CD8-positive, alpha-beta memory T cell (primary cell): ENCODE data around the gene SORBS2. TPM values are rescaled to one million over a fixed set of nuclear protein-coding genes. Genes with fewer than 3 reads are reported as not detected.
A peak's percentile ranks its signal among the peaks of the same experiment; 100 is the strongest.

Experiments
- CTCF ChIA-PET: fragments of 350-600 bp; sonication (Branson Sonifier 250); formaldehyde crosslinking; loops from one replicate; lab custom pipeline; 2021; ENCODE audit warnings: antibody characterized with exemption; lab: Charles Lee
- POLR2A ChIA-PET: fragments of 350-600 bp; sonication (Branson Sonifier 250); formaldehyde crosslinking; loops from one replicate; lab custom pipeline; 2021; ENCODE audit warnings: antibody characterized with exemption; lab: Charles Lee
- DNase-seq, 5 donors: peaks; one replicate each; pipeline versions ENCODE4 v3.0.0 to v3.0.0-alpha.2; 2020 to 2022; ENCODE audit warnings: mixed read lengths in 1 of 5
- H3K27ac ChIP-seq: one replicate; pipeline ENCODE4 v1.7.0; 2013; ENCODE audit warnings: low read depth, mild to moderate bottlenecking, low read length, moderate library complexity
- H3K27me3 ChIP-seq: 2 replicates; pipeline ENCODE4 v1.7.0; 2013; ENCODE audit warnings: low read length, mild to moderate bottlenecking; ENCODE audit not compliant: insufficient read depth, poor library complexity, severe bottlenecking
- H3K36me3 ChIP-seq: 2 replicates; pipeline ENCODE4 v1.7.0; 2013; ENCODE audit warnings: mild to moderate bottlenecking, low read length, moderate library complexity; ENCODE audit not compliant: insufficient read depth
- H3K4me1 ChIP-seq: 2 replicates; pipeline ENCODE4 v1.7.0; 2013; ENCODE audit warnings: mild to moderate bottlenecking, low read length, moderate library complexity; ENCODE audit not compliant: insufficient read depth
- H3K4me3 ChIP-seq: 2 replicates; pipeline ENCODE4 v1.7.0; 2013; ENCODE audit warnings: mild to moderate bottlenecking, low read length
- H3K9me3 ChIP-seq: 2 replicates; pipeline ENCODE4 v1.7.0; 2013; ENCODE audit warnings: mild to moderate bottlenecking, low read length
- H3K27ac Mint-ChIP-seq, 8 donors: one replicate each; pipeline ENCODE4 v1.8.0; 2020 to 2021; ENCODE audit warnings: mixed read lengths in 8 of 8, mild to moderate bottlenecking in 6 of 8, inconsistent platforms in 3 of 8, moderate library complexity in 3 of 8
- H3K27me3 Mint-ChIP-seq, 2 donors: one replicate each; pipeline ENCODE4 v1.8.0; 2020 to 2021; ENCODE audit warnings: mixed read lengths in 2 of 2, mild to moderate bottlenecking in 1 of 2, moderate library complexity in 1 of 2
- H3K36me3 Mint-ChIP-seq, 3 donors: one replicate each; pipeline ENCODE4 v1.8.0; 2020 to 2021; ENCODE audit warnings: mixed read lengths in 3 of 3, inconsistent platforms in 1 of 3, mild to moderate bottlenecking in 1 of 3
- H3K4me1 Mint-ChIP-seq, 3 donors: one replicate each; pipeline ENCODE4 v1.8.0; 2020 to 2021; ENCODE audit warnings: mixed read lengths in 3 of 3, inconsistent platforms in 1 of 3, mild to moderate bottlenecking in 1 of 3
- H3K4me3 Mint-ChIP-seq, 7 donors: one replicate each; pipeline ENCODE4 v1.8.0; 2020 to 2021; ENCODE audit warnings: mixed read lengths in 7 of 7, mild to moderate bottlenecking in 6 of 7, moderate library complexity in 4 of 7, inconsistent platforms in 2 of 7
- H3K9me3 Mint-ChIP-seq, 5 donors: one replicate each; pipeline ENCODE4 v1.8.0; 2020 to 2022; ENCODE audit warnings: mixed read lengths in 5 of 5, mild to moderate bottlenecking in 3 of 5, moderate library complexity in 2 of 5, inconsistent platforms in 1 of 5
- polyA plus RNA-seq: library from polyadenylated mRNA; unstranded; fragments of 300-500 nt; fragmentation: Illumina TruSeq; gene quantifications from one replicate; pipeline ENCODE4 v1.2.3, GENCODE V29; 2021
- total RNA-seq, 2 experiments: library from RNA; stranded (reverse); gene quantifications; one replicate each; pipeline ENCODE4 v1.2.3, GENCODE V29; 2021

SORBS2 gene
- total and polyA plus RNA-seq, 3 experiments from 2014 or later: not detected

GRCh38 chr4:185626798-185627197 is 185.2 kb downstream of the SORBS2 start:
- Mint-ChIP-seq H3K27ac (no peak overlapping the region), H3K36me3 (no peaks in the 10 kb centered on the region), H3K4me1 (no peaks in the 10 kb centered on the region), H3K4me3 (no peak overlapping the region), H3K27me3 (peaks cover 7 to 13% of the 10 kb centered on the region in 2 donors), H3K9me3 (peaks cover 0 to 2% (median 0%) of the 10 kb centered on the region in 5 donors)
- POLR2A ChIA-PET: no interaction called here
- H3K4me1 ChIP-seq: no peaks in the 10 kb centered on the region
- no peak overlapping the region for H3K4me3 ChIP-seq
- H3K27me3 ChIP-seq: no peaks in the 10 kb centered on the region
- no peak for DNase-seq
- H3K36me3 ChIP-seq: no peaks in the 10 kb centered on the region
- no peak overlapping the region for H3K27ac ChIP-seq
- CTCF ChIA-PET: no interaction called here
- H3K9me3 ChIP-seq: no peaks in the 10 kb centered on the region

GRCh38 chr4:185625503-185625902 is 186.5 kb downstream of the SORBS2 start:
- ChIA-PET POLR2A (no interaction called here), CTCF (interaction anchor here (1.6 kb wide), 1 partner anchor 28 kb away, joined by 5 read pairs; no protein-coding TSS in a partner anchor)
- no peaks in the 10 kb centered on the region for H3K9me3 ChIP-seq
- no peak overlapping the region for H3K27ac ChIP-seq
- no peak overlapping the region for H3K27ac Mint-ChIP-seq
- H3K4me1 ChIP-seq: no peaks in the 10 kb centered on the region
- no peaks in the 10 kb centered on the region for H3K27me3 ChIP-seq
- no peak overlapping the region for H3K4me3 Mint-ChIP-seq
- no peak for DNase-seq
- H3K36me3 ChIP-seq: no peaks in the 10 kb centered on the region
- H3K27me3 Mint-ChIP-seq: peaks cover 7 to 13% of the 10 kb centered on the region in 2 donors
- H3K4me3 ChIP-seq: no peak overlapping the region
- H3K4me1 Mint-ChIP-seq: peaks cover 0 to 2% (median 0%) of the 10 kb centered on the region in 3 donors
- H3K36me3 Mint-ChIP-seq: no peaks in the 10 kb centered on the region
- peaks cover 0 to 2% (median 0%) of the 10 kb centered on the region in 5 donors for H3K9me3 Mint-ChIP-seq

GRCh38 chr4:185624259-185624589 is 187.8 kb downstream of the SORBS2 start:
- H3K27me3 Mint-ChIP-seq: peaks cover 7 to 19% of the 10 kb centered on the region in 2 donors
- H3K36me3 Mint-ChIP-seq: no peaks in the 10 kb centered on the region
- no peak overlapping the region for H3K27ac ChIP-seq
- no peaks in the 10 kb centered on the region for H3K27me3 ChIP-seq
- no peaks in the 10 kb centered on the region for H3K9me3 ChIP-seq
- H3K9me3 Mint-ChIP-seq: peaks cover 0 to 2% (median 0%) of the 10 kb centered on the region in 5 donors
- no peak overlapping the region for H3K4me3 Mint-ChIP-seq
- no peak for DNase-seq
- H3K4me1 ChIP-seq: no peaks in the 10 kb centered on the region
- no peak overlapping the region for H3K27ac Mint-ChIP-seq
- peaks cover 0 to 2% (median 0%) of the 10 kb centered on the region in 3 donors for H3K4me1 Mint-ChIP-seq
- no peak overlapping the region for H3K4me3 ChIP-seq
- ChIA-PET POLR2A (no interaction called here), CTCF (no interaction called here)
- no peaks in the 10 kb centered on the region for H3K36me3 ChIP-seq

GRCh38 chr4:185623444-185624258 is 188.3 kb downstream of the SORBS2 start:
- no peaks in the 10 kb centered on the region for H3K27me3 ChIP-seq
- H3K36me3 Mint-ChIP-seq: no peaks in the 10 kb centered on the region
- H3K9me3 ChIP-seq: no peaks in the 10 kb centered on the region
- H3K4me3 Mint-ChIP-seq: no peak overlapping the region
- H3K4me1 ChIP-seq: no peaks in the 10 kb centered on the region
- CTCF ChIA-PET: no interaction called here
- peaks cover 7 to 16% of the 10 kb centered on the region in 2 donors for H3K27me3 Mint-ChIP-seq
- no peak for DNase-seq
- POLR2A ChIA-PET: no interaction called here
- H3K4me3 ChIP-seq: no peak overlapping the region
- H3K36me3 ChIP-seq: no peaks in the 10 kb centered on the region
- H3K27ac ChIP-seq: no peak overlapping the region
- peaks cover 0 to 2% (median 0%) of the 10 kb centered on the region in 3 donors for H3K4me1 Mint-ChIP-seq
- no peak overlapping the region for H3K27ac Mint-ChIP-seq
- H3K9me3 Mint-ChIP-seq: no peaks in the 10 kb centered on the region

- peaks cover 0 to 5% (median 0%) of the 10 kb centered on the region in 3 donors for H3K4me1 Mint-ChIP-seq
Measured at GRCh38 chr4:185608185-185608584, 203.8 kb downstream of the SORBS2 start.

GRCh38 chr4:185602397-185602796 is 209.6 kb downstream of the SORBS2 start:
- no peaks in the 10 kb centered on the region for H3K36me3 Mint-ChIP-seq
- Histone ChIP-seq H3K36me3 (no peaks in the 10 kb centered on the region), H3K27me3 (no peaks in the 10 kb centered on the region), H3K4me1 (no peaks in the 10 kb centered on the region), H3K9me3 (no peaks in the 10 kb centered on the region), H3K4me3 (no peak overlapping the region), H3K27ac (no peak overlapping the region)
- no peak overlapping the region for H3K4me3 Mint-ChIP-seq
- ChIA-PET CTCF (no interaction called here), POLR2A (no interaction called here)
- no peaks in the 10 kb centered on the region for H3K4me1 Mint-ChIP-seq
- H3K27ac Mint-ChIP-seq: no peak overlapping the region
- no peak for DNase-seq
- H3K9me3 Mint-ChIP-seq: no peaks in the 10 kb centered on the region
- peaks cover 5 to 36% of the 10 kb centered on the region in 2 donors for H3K27me3 Mint-ChIP-seq

More at GRCh38 chr4:185608185-185608584, 203.8 kb downstream of the SORBS2 start:
- Mint-ChIP-seq H3K4me3 (no peak overlapping the region), H3K9me3 (no peaks in the 10 kb centered on the region), H3K27me3 (peaks cover 5 to 12% of the 10 kb centered on the region in 2 donors), H3K27ac (no peak overlapping the region), H3K36me3 (no peaks in the 10 kb centered on the region)
- no peaks in the 10 kb centered on the region for H3K4me1 ChIP-seq
- no peaks in the 10 kb centered on the region for H3K36me3 ChIP-seq
- CTCF ChIA-PET: interaction anchor here (3.7 kb wide), 1 partner anchor 10 kb away, joined by 14 read pairs; no protein-coding TSS in a partner anchor
- POLR2A ChIA-PET: no interaction called here
- no peak overlapping the region for H3K27ac ChIP-seq
- no peaks in the 10 kb centered on the region for H3K27me3 ChIP-seq
- DNase-seq: no peak
- no peaks in the 10 kb centered on the region for H3K9me3 ChIP-seq
- no peak overlapping the region for H3K4me3 ChIP-seq

- H3K27ac Mint-ChIP-seq: peak overlapping the region in 1 of 8 donors; percentile 11
- H3K27me3 Mint-ChIP-seq: peaks cover 4 to 39% of the 10 kb centered on the region in 2 donors
- no peaks in the 10 kb centered on the region for H3K36me3 ChIP-seq
- ChIA-PET POLR2A (no interaction called here), CTCF (no interaction called here)
- H3K9me3 ChIP-seq: no peaks in the 10 kb centered on the region
- DNase-seq: no peak
- H3K9me3 Mint-ChIP-seq: no peaks in the 10 kb centered on the region
- H3K36me3 Mint-ChIP-seq: no peaks in the 10 kb centered on the region
- no peaks in the 10 kb centered on the region for H3K4me1 ChIP-seq
- H3K4me1 Mint-ChIP-seq: no peaks in the 10 kb centered on the region
- no peak overlapping the region for H3K4me3 ChIP-seq
- no peak overlapping the region for H3K27ac ChIP-seq
- no peaks in the 10 kb centered on the region for H3K27me3 ChIP-seq
- no peak overlapping the region for H3K4me3 Mint-ChIP-seq
Measured at GRCh38 chr4:185600801-185601434, 211.1 kb downstream of the SORBS2 start.

- no peak overlapping the region for H3K27ac ChIP-seq
- CTCF ChIA-PET: no interaction called here
- no peak overlapping the region for H3K4me3 Mint-ChIP-seq
Measured at GRCh38 chr4:185599553-185600243, 212.3 kb downstream of the SORBS2 start.

More at GRCh38 chr4:185599553-185600243, 212.3 kb downstream of the SORBS2 start:
- H3K36me3 Mint-ChIP-seq: no peaks in the 10 kb centered on the region
- no peak for DNase-seq
- POLR2A ChIA-PET: no interaction called here
- Histone ChIP-seq H3K36me3 (no peaks in the 10 kb centered on the region), H3K4me1 (no peaks in the 10 kb centered on the region), H3K27me3 (no peaks in the 10 kb centered on the region), H3K9me3 (no peaks in the 10 kb centered on the region), H3K4me3 (no peak overlapping the region)
- no peak overlapping the region for H3K27ac Mint-ChIP-seq
- no peaks in the 10 kb centered on the region for H3K9me3 Mint-ChIP-seq
- no peaks in the 10 kb centered on the region for H3K4me1 Mint-ChIP-seq
- H3K27me3 Mint-ChIP-seq: peaks cover 4 to 37% of the 10 kb centered on the region in 2 donors
